HepG2 (cell line): ENCODE data around the gene SMIM14. TPM values are rescaled to one million over a fixed set of nuclear protein-coding genes. Genes with fewer than 3 reads are reported as not detected.
A peak's percentile ranks its signal among the peaks of the same experiment; 100 is the strongest.

Source experiments
- FOXA1 ChIP-seq, 2 experiments: fragments of 450-650 bp in 1 of 2; sonication (generic) in 1 of 2; formaldehyde crosslinking in 1 of 2; IDR thresholded peaks; 2 replicates each; pipeline versions ENCODE4 v1.4.0 to v1.6.1; 2016 to 2020; ENCODE audit warnings: missing genetic modification reagents in 1 of 2
- GABPA ChIP-seq, 2 experiments: IDR thresholded peaks; 2 replicates each; pipeline ENCODE4 v1.6.1; 2011 to 2016; ENCODE audit warnings: low read depth in 2 of 2, low read length in 1 of 2, missing biosample characterization in 1 of 2, missing genetic modification characterization in 1 of 2
- HES4 ChIP-seq: sonication (generic); formaldehyde crosslinking; IDR thresholded peaks from 2 replicates; pipeline ENCODE4 v1.9.0; 2021; ENCODE audit warnings: mild to moderate bottlenecking, missing genetic modification reagents, borderline replicate concordance
- KDM4B ChIP-seq: sonication (generic); formaldehyde crosslinking; IDR thresholded peaks from 2 replicates; pipeline ENCODE4 v1.4.0; 2020; ENCODE audit warnings: missing genetic modification reagents
- MLLT10 ChIP-seq: sonication (generic); formaldehyde crosslinking; IDR thresholded peaks from 2 replicates; pipeline ENCODE4 v1.4.0; 2020; ENCODE audit warnings: missing genetic modification reagents
- NAIF1 ChIP-seq: sonication (generic); formaldehyde crosslinking; IDR thresholded peaks from 2 replicates; pipeline ENCODE4 v1.5.0; 2020; ENCODE audit warnings: mild to moderate bottlenecking, missing genetic modification reagents, borderline replicate concordance
- RBM22 ChIP-seq: fragments of 200-400 bp; formaldehyde crosslinking; optimal IDR thresholded peaks from 2 replicates; pipeline ENCODE3; 2017; ENCODE audit warnings: mild to moderate bottlenecking, low read length, moderate library complexity
- SATB2 ChIP-seq: sonication (generic); formaldehyde crosslinking; IDR thresholded peaks from 2 replicates; pipeline ENCODE4 v1.5.0; 2020; ENCODE audit warnings: missing genetic modification reagents
- SMC3 ChIP-seq: IDR thresholded peaks from 2 replicates; pipeline ENCODE4 v1.6.1; 2011; ENCODE audit warnings: low read length, improper control_type of control experiment
- THYN1 ChIP-seq: sonication (generic); formaldehyde crosslinking; IDR thresholded peaks from 2 replicates; pipeline ENCODE4 v1.8.1; 2023; ENCODE audit warnings: low read depth, mild to moderate bottlenecking, moderate library complexity, missing genetic modification reagents, borderline replicate concordance
- ZNF383 ChIP-seq: sonication (generic); formaldehyde crosslinking; IDR thresholded peaks from 2 replicates; pipeline ENCODE4 v1.4.0; 2020; ENCODE audit warnings: missing genetic modification reagents, mild to moderate bottlenecking, borderline replicate concordance
- ZNF441 ChIP-seq: sonication (generic); formaldehyde crosslinking; IDR thresholded peaks from 2 replicates; pipeline ENCODE4 v1.7.0; 2021; ENCODE audit warnings: missing genetic modification reagents, borderline replicate concordance
- ZNF501 ChIP-seq: sonication (generic); formaldehyde crosslinking; IDR thresholded peaks from 2 replicates; pipeline ENCODE4 v1.5.1; 2020; ENCODE audit warnings: mild to moderate bottlenecking, moderate library complexity, missing genetic modification reagents
- ZNF772 ChIP-seq: sonication (generic); formaldehyde crosslinking; IDR thresholded peaks from 2 replicates; pipeline ENCODE4 v1.5.0; 2020; ENCODE audit warnings: mild to moderate bottlenecking, missing genetic modification reagents
- polyA plus RNA-seq, 8 experiments: library from polyadenylated mRNA; depleted of rRNA in 3 of 8; stranded (reverse) in 7 of 8; unstranded in 1 of 8; fragments of >200 nt; fragmentation: Illumina TruSeq in 4 of 8; extraction: Trizol in 4 of 8; gene quantifications; 2 replicates each; pipeline versions ENCODE4 v1.2.1 to v1.2.3, GENCODE V29; 2011 to 2016; ENCODE audit warnings: low read depth in 4 of 8, missing spikeins in 1 of 8, mixed read lengths in 1 of 8; ENCODE audit not compliant: insufficient read depth in 1 of 8
- total RNA-seq, 5 experiments: library from RNA; depleted of rRNA; stranded (reverse); fragments of >200 nt; fragmentation: Illumina TruSeq; extraction: Trizol; gene quantifications; 2 replicates each; pipeline ENCODE4 v1.2.3, GENCODE V29; 2016; ENCODE audit warnings: low read depth in 1 of 5
- TF ChIP-seq, protein P1 (sequence below): sonication (generic); formaldehyde crosslinking; IDR thresholded peaks from 2 replicates; pipeline ENCODE4 v1.4.0; 2020; ENCODE audit warnings: mild to moderate bottlenecking, missing genetic modification reagents

SMIM14 gene
- total and polyA plus RNA-seq, 2 of the 13 experiments (the other 11 are each of a cell fraction or from before 2014, with no cell fraction given) = 16.3 to 28.1 TPM

DNA sequence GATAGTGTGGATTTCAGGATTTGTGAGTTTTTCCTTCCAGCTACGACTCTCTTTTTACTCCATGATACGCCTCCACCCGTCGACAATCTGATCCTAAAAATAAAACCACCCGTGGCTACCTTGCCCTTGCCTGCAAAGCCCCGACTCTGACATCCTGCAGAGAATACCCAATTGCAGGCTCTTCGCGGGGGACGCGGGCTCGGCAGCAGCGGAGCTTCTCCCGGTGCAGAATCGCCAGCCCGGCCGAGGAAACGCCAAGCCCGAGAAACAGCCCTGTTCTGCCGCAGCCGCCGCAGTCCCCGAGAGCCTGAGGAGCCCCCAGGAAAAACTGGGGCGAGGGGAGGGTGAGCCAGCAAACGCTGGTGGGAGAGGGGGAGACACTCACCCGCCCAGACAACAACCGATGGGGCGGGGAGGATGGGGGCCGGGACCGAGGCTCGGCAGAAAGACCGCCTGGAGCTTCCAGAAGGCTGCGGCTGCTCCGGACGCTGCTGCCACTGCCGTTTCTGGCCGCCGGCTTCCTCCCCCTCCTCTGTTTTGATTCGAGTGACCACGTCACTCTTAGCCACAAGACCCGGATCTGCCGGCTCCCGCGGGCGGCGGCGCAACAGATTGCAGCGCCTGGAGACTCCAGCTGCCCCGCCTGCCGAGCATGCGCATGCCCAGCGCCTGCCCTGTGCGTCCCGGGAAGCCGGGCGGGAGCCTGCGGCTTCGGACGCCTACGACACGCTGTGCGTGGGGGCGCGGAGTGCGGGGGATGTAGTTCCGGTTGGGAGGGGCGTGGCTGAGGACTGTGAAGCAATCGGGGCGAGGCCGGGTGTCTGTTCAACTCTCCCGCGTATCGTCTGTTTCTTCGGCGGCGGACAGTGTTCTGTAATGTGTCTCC lies at the start of gene SMIM14 (continued):
- TF ChIP-seq SATB2 (CRISPR knock-in tag) (peak; percentile 77; the same call in 1 of the 2 replicates), THYN1 (CRISPR knock-in tag) (no peak), GABPA (IDR thresholded peaks at IDR 0.05; ENCODE audit: low read depth, low read length) (peak; percentile 71), GABPA (CRISPR knock-in tag; IDR thresholded peaks at IDR 0.05; ENCODE audit: low read depth) (peak; percentile 90), MLLT10 (CRISPR knock-in tag) (no peak), KDM4B (CRISPR knock-in tag) (0 out of 2 replicates have a peak, but pooled peaks have one; percentile 37), FOXA1 (IDR thresholded peaks at IDR 0.05) (no peak), FOXA1 (CRISPR knock-in tag; IDR thresholded peaks at IDR 0.05) (no peak), ZNF501 (CRISPR knock-in tag) (peak; percentile 91), ZNF383 (CRISPR knock-in tag) (no peak), ZNF441 (CRISPR knock-in tag) (peak; percentile 83), ZNF772 (CRISPR knock-in tag) (peak; percentile 78; the same call in 1 of the 2 replicates), NAIF1 (CRISPR knock-in tag) (peak; percentile 85), HES4 (CRISPR knock-in tag) (no peak; the same call in 1 of the 2 replicates), RBM22 (no peak), SMC3 (no peak; the same call in 1 of the 2 replicates)
- TF ChIP-seq, protein P1, sequence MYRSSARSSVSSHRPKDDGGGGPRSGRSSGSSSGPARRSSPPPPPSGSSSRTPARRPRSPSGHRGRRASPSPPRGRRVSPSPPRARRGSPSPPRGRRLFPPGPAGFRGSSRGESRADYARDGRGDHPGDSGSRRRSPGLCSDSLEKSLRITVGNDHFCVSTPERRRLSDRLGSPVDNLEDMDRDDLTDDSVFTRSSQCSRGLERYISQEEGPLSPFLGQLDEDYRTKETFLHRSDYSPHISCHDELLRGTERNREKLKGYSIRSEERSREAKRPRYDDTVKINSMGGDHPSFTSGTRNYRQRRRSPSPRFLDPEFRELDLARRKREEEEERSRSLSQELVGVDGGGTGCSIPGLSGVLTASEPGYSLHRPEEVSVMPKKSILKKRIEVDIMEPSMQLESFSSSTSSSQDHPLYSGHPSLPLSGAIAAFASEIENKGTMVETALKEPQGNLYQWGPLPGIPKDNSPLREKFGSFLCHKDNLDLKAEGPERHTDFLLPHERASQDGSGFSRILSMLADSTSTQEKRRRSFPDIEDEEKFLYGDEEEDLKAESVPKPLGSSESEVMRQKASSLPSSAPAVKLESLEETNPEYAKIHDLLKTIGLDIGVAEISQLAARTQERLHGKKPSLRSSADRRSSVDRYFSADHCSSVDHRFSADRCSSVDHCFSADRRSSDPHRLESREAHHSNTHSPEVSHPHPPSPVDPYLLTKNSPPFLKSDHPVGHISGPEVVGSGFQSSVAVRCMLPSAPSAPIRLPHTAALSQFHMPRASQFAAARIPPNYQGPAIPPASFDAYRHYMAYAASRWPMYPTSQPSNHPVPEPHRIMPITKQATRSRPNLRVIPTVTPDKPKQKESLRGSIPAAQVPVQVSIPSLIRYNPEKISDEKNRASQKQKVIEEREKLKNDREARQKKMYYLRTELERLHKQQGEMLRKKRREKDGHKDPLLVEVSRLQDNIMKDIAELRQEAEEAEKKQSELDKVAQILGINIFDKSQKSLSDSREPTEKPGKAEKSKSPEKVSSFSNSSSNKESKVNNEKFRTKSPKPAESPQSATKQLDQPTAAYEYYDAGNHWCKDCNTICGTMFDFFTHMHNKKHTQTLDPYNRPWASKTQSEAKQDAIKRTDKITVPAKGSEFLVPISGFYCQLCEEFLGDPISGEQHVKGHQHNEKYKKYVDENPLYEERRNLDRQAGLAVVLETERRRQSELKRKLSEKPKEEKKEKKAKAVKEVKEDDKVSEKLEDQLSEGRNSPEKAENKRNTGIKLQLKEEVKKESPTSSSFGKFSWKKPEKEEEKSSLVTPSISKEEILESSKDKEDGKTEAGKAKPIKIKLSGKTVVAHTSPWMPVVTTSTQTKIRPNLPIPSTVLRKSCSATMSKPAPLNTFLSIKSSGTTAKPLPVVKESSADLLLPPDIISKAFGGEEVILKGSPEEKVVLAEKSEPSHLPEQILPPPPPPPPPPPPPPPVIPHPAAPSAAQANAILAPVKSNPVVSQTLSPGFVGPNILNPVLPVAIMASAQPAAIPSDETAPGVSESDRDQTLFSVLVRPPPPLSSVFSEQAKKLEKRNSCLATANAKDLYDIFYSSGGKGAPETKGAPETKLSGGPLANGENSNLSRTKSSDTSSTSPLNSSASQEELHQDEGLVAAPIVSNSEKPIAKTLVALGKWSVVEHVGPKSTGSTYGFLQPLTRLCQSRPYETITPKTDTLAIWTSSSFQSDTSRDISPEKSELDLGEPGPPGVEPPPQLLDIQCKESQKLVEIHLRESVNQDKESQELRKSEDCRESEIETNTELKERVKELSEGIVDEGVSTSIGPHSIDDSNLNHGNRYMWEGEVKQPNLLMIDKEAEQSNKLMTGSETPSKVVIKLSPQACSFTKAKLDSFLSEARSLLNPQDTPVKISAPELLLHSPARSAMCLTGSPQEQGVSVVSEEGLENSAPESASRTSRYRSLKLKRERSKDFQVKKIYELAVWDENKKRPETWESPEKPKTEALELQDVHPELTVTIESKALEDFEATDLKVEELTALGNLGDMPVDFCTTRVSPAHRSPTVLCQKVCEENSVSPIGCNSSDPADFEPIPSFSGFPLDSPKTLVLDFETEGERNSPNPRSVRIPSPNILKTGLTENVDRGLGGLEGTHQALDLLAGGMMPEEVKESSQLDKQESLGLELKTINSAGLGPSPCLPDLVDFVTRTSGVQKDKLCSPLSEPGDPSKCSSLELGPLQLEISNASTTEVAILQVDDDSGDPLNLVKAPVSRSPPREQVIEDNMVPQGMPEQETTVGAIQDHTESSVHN (CRISPR knock-in tag) = no peak
